Neuronal stem cell (in vitro differentiated cells): ENCODE results near the gene IL18.

Experiments
- DNase-seq: peaks from one replicate; pipeline ENCODE4 v3.0.0-alpha.2; 2013; ENCODE audit warnings: low spot score
- H2AFZ ChIP-seq: one replicate; pipeline ENCODE4 v1.6.1; 2013; ENCODE audit warnings: mild to moderate bottlenecking, low read length, inconsistent platforms
- H2AK5ac ChIP-seq: 2 replicates; pipeline ENCODE4 v1.6.1; 2013; ENCODE audit warnings: low read depth, mild to moderate bottlenecking, inconsistent platforms, low read length, moderate library complexity, mixed read lengths
- H2BK120ac ChIP-seq: 2 replicates; pipeline ENCODE4 v1.6.1; 2013; ENCODE audit warnings: low read depth, mild to moderate bottlenecking, inconsistent platforms, low read length, moderate library complexity, mixed read lengths
- H2BK12ac ChIP-seq: one replicate; pipeline ENCODE4 v1.6.1; 2013; ENCODE audit warnings: low read length, inconsistent platforms
- H2BK15ac ChIP-seq: 2 replicates; pipeline ENCODE4 v1.6.1; 2013; ENCODE audit warnings: mild to moderate bottlenecking, low read length, inconsistent platforms, mixed read lengths
- H2BK5ac ChIP-seq: one replicate; pipeline ENCODE4 v1.6.1; 2013; ENCODE audit warnings: inconsistent platforms, mild to moderate bottlenecking, low read length, moderate library complexity
- H3K14ac ChIP-seq: one replicate; pipeline ENCODE4 v1.6.1; 2013; ENCODE audit warnings: low read length, inconsistent platforms
- H3K18ac ChIP-seq: 2 replicates; pipeline ENCODE4 v1.6.1; 2013; ENCODE audit warnings: low read length, inconsistent platforms
- H3K23ac ChIP-seq: 2 replicates; pipeline ENCODE4 v1.6.1; 2013; ENCODE audit warnings: low read depth, mild to moderate bottlenecking, mixed read lengths, low read length, inconsistent platforms; ENCODE audit not compliant: poor library complexity
- H3K27ac ChIP-seq: replicated peaks from 3 replicates; pipeline ENCODE4 v1.5.1; 2013; ENCODE audit warnings: low read length, inconsistent platforms
- H3K27me3 ChIP-seq, 3 experiments: 2 replicates each; pipeline ENCODE4 v1.6.1; 2013; ENCODE audit warnings: low read length in 3 of 3, mild to moderate bottlenecking in 2 of 3, inconsistent platforms in 1 of 3, low read depth in 1 of 3, mixed read lengths in 1 of 3, moderate library complexity in 1 of 3; ENCODE audit not compliant: control insufficient read depth in 3 of 3, insufficient read depth in 3 of 3
- H3K36me3 ChIP-seq, 2 donors: replicated peaks in 1 of 2; 2 replicates each; pipeline ENCODE4 v1.6.1; 2013; ENCODE audit warnings: low read length in 2 of 2; ENCODE audit not compliant: control insufficient read depth in 2 of 2, insufficient read depth in 2 of 2
- H3K4ac ChIP-seq: 2 replicates; pipeline ENCODE4 v1.6.1; 2013; ENCODE audit warnings: inconsistent platforms, mild to moderate bottlenecking, low read length, moderate library complexity
- H3K4me1 ChIP-seq, 2 donors: 1 replicate in 1 of 2; 2 replicates in 1 of 2; pipeline ENCODE4 v1.6.1; 2013; ENCODE audit warnings: low read length in 2 of 2, low read depth in 1 of 2; ENCODE audit not compliant: control insufficient read depth in 2 of 2, insufficient read depth in 1 of 2
- H3K4me2 ChIP-seq: one replicate; pipeline ENCODE4 v1.6.1; 2013; ENCODE audit warnings: mild to moderate bottlenecking, low read length, inconsistent platforms; ENCODE audit not compliant: insufficient read depth, poor library complexity, severe bottlenecking
- H3K4me3 ChIP-seq, 2 donors: 2 replicates each; pipeline ENCODE4 v1.5.1; 2013; ENCODE audit warnings: low read length in 2 of 2, mild to moderate bottlenecking in 2 of 2, inconsistent platforms in 1 of 2, moderate library complexity in 1 of 2
- H3K79me1 ChIP-seq: one replicate; pipeline ENCODE4 v1.6.1; 2013; ENCODE audit warnings: low read depth, mild to moderate bottlenecking, inconsistent platforms, low read length, moderate library complexity
- H3K9ac ChIP-seq: one replicate; pipeline ENCODE4 v1.6.1; 2013; ENCODE audit warnings: mild to moderate bottlenecking, low read depth, low read length, inconsistent platforms; ENCODE audit not compliant: poor library complexity
- H3K9me3 ChIP-seq, 2 donors: replicated peaks in 1 of 2; 2 replicates each; pipeline versions ENCODE3 to v1.6.1; 2013; ENCODE audit warnings: low read length in 2 of 2, mild to moderate bottlenecking in 2 of 2, inconsistent platforms in 1 of 2, low read depth in 1 of 2, mixed read lengths in 1 of 2, moderate library complexity in 1 of 2; ENCODE audit not compliant: control insufficient read depth in 2 of 2, insufficient read depth in 1 of 2
- H4K8ac ChIP-seq: one replicate; pipeline ENCODE4 v1.6.1; 2013; ENCODE audit warnings: low read depth, mild to moderate bottlenecking, inconsistent platforms, low read length, moderate library complexity
- H4K91ac ChIP-seq: one replicate; pipeline ENCODE4 v1.6.1; 2013; ENCODE audit warnings: low read length, low read depth, mild to moderate bottlenecking, inconsistent platforms; ENCODE audit not compliant: poor library complexity
- WGBS, 2 donors: extraction: QIAGEN DNeasy Blood & Tissue Kit; methylation state at CpG; one replicate each; pipeline ENCODE4 v1.1.7; 2013; ENCODE audit warnings: missing lambda C conversion rate in 2 of 2, mixed read lengths in 1 of 2; ENCODE audit not compliant: insufficient read length in 2 of 2, insufficient replicate concordance in 1 of 2; ENCODE audit errors: extremely low coverage in 2 of 2; 5-methylcytosine and 5-hydroxymethylcytosine counted together

IL18 gene

GRCh38 chr11:112178428-112178827 is 14.5 kb upstream of the IL18 start:
- no peak overlapping the region for H4K8ac ChIP-seq
- no peak overlapping the region for H4K91ac ChIP-seq
- no peak overlapping the region for H2BK12ac ChIP-seq
- no peak overlapping the region for H3K4me2 ChIP-seq
- no CpG with 5 or more reads among the region's 1 CpG for WGBS, 2 donors
- no peak overlapping the region for H3K14ac ChIP-seq
- no peak overlapping the region for H2AK5ac ChIP-seq
- no peak overlapping the region for H2BK5ac ChIP-seq
- H3K23ac ChIP-seq = no peak overlapping the region
- no peak overlapping the region for H3K18ac ChIP-seq
- H3K4me3 ChIP-seq = no peak overlapping the region
- no peak overlapping the region for H2AFZ ChIP-seq
- H2BK120ac ChIP-seq = no peak overlapping the region
- H3K36me3 ChIP-seq = no peaks in the 10 kb centered on the region
- no peak overlapping the region for H3K9ac ChIP-seq
- H3K27me3 ChIP-seq = peaks cover 0 to 9% (median 0%) of the 10 kb centered on the region in 3 experiments
- H2BK15ac ChIP-seq = no peak overlapping the region
- H3K79me1 ChIP-seq = no peaks in the 10 kb centered on the region
- H3K27ac ChIP-seq = no peak overlapping the region
- no peak for DNase-seq
- no peaks in the 10 kb centered on the region for H3K9me3 ChIP-seq
- peaks cover 3 to 4% of the 10 kb centered on the region in 2 donors for H3K4me1 ChIP-seq
- no peak overlapping the region for H3K4ac ChIP-seq

DNA sequence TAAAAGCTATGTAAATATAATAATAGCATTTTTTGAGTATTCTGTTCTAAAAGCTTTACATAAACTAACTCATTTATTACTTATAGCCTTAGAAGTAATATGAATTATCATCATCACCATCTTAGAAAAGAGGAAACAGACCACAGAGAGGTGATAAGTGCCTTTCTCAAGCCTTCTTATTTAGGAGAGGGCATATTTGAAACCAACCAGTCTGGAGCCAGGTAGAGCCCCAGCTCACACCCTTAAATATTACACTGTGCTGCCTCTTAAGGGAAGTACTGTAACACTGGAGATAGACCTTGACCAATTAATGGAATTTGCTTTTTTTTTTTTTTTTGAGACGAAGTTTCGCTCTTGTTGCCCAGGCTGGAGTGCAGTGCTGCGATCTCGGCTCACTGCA is 13.7 kb upstream of the IL18 start:
- H3K23ac ChIP-seq = no peak overlapping the region
- H2AFZ ChIP-seq = no peak overlapping the region
- no peak overlapping the region for H2BK15ac ChIP-seq
- no peak overlapping the region for H3K9ac ChIP-seq
- H3K4me1 ChIP-seq = peaks cover 3 to 4% of the 10 kb centered on the region in 2 donors
- no peak overlapping the region for H3K18ac ChIP-seq
- H3K4me2 ChIP-seq = no peak overlapping the region
- H3K14ac ChIP-seq = no peak overlapping the region
- no peak overlapping the region for H2BK12ac ChIP-seq
- H3K36me3 ChIP-seq = no peaks in the 10 kb centered on the region
- H3K79me1 ChIP-seq = no peaks in the 10 kb centered on the region
- no peak overlapping the region for H2BK5ac ChIP-seq
- no peak overlapping the region for H3K27ac ChIP-seq
- H3K4me3 ChIP-seq = no peak overlapping the region
- H3K27me3 ChIP-seq = peaks cover 0 to 9% (median 0%) of the 10 kb centered on the region in 3 experiments
- no peaks in the 10 kb centered on the region for H3K9me3 ChIP-seq
- no CpG with 5 or more reads among the region's 4 CpGs for WGBS, 2 donors
- H4K8ac ChIP-seq = no peak overlapping the region
- no peak overlapping the region for H3K4ac ChIP-seq
- H2AK5ac ChIP-seq = no peak overlapping the region
- no peak for DNase-seq
- no peak overlapping the region for H2BK120ac ChIP-seq
- no peak overlapping the region for H4K91ac ChIP-seq

GRCh38 chr11:112176077-112176476 is 12.2 kb upstream of the IL18 start:
- no peaks in the 10 kb centered on the region for H3K9me3 ChIP-seq

GRCh38 chr11:112175599-112175952 is 11.7 kb upstream of the IL18 start:
- H3K4me3 ChIP-seq = peak overlapping the region in 1 of 2 donors; percentile 26
- no peak overlapping the region for H3K9ac ChIP-seq
- no peak overlapping the region for H3K27ac ChIP-seq
- H4K91ac ChIP-seq = no peak overlapping the region
- no peak overlapping the region for H2AK5ac ChIP-seq
- no CpG with 5 or more reads among the region's 4 CpGs for WGBS, 2 donors
- no peak for DNase-seq
- H3K14ac ChIP-seq = no peak overlapping the region
- H2BK15ac ChIP-seq = no peak overlapping the region
- H3K23ac ChIP-seq = no peak overlapping the region
- peaks cover 3 to 4% of the 10 kb centered on the region in 2 donors for H3K4me1 ChIP-seq
- H3K4ac ChIP-seq = no peak overlapping the region
- H3K27me3 ChIP-seq = peaks cover 0 to 9% (median 0%) of the 10 kb centered on the region in 3 experiments
- H3K36me3 ChIP-seq = no peaks in the 10 kb centered on the region
- no peaks in the 10 kb centered on the region for H3K9me3 ChIP-seq
- no peaks in the 10 kb centered on the region for H3K79me1 ChIP-seq
- no peak overlapping the region for H2BK5ac ChIP-seq
- H4K8ac ChIP-seq = no peak overlapping the region
- H2BK120ac ChIP-seq = no peak overlapping the region
- peak overlapping the region; percentile 61 for H3K4me2 ChIP-seq
- no peak overlapping the region for H3K18ac ChIP-seq
- H2BK12ac ChIP-seq = no peak overlapping the region
- H2AFZ ChIP-seq = peak overlapping the region; percentile 66

More at GRCh38 chr11:112176077-112176476, 12.2 kb upstream of the IL18 start:
- Histone ChIP-seq H3K4ac (no peak overlapping the region), H3K79me1 (no peaks in the 10 kb centered on the region), H3K9ac (no peak overlapping the region), H3K14ac (no peak overlapping the region), H3K4me3 (no peak overlapping the region), H3K18ac (no peak overlapping the region), H2BK120ac (no peak overlapping the region), H2BK5ac (no peak overlapping the region), H3K27me3 (peaks cover 0 to 9% (median 0%) of the 10 kb centered on the region in 3 experiments), H4K8ac (no peak overlapping the region), H3K36me3 (no peaks in the 10 kb centered on the region), H2AFZ (no peak overlapping the region), H3K23ac (no peak overlapping the region), H2AK5ac (no peak overlapping the region), H3K4me2 (no peak overlapping the region), H3K4me1 (peaks cover 3 to 4% of the 10 kb centered on the region in 2 donors), H2BK12ac (no peak overlapping the region), H3K27ac (no peak overlapping the region), H4K91ac (no peak overlapping the region), H2BK15ac (no peak overlapping the region)
- WGBS, 2 donors = no CpG with 5 or more reads among the region's 1 CpG
- DNase-seq = no peak
